SK-N-SH treated with all-trans-retinoic acid at 6 μM for 48 hours (cell line): ENCODE results near the gene ERVV-1.

Experiments
- ATAC-seq: fragments of 200-7000 bp; cut with Tn5 transposase; 3 replicates; pipeline ENCODE4 v1.9.1; 2020; ENCODE audit warnings: mild to moderate bottlenecking, moderate library complexity
- ARNTL ChIP-seq: fragments of 450-650 bp; formaldehyde crosslinking; IDR thresholded peaks from 2 replicates; pipeline ENCODE4 v1.5.0; 2020; ENCODE audit warnings: low read depth, mild to moderate bottlenecking, moderate library complexity, borderline replicate concordance
- BACH2 ChIP-seq: fragments of 250-450 bp; sonication (Bioruptor Pico); IDR thresholded peaks from 2 replicates; pipeline ENCODE4 v1.9.0; 2021; ENCODE audit warnings: mild to moderate bottlenecking, borderline replicate concordance
- CSDC2 ChIP-seq: fragments of 250-450 bp; sonication (Bioruptor Pico); IDR thresholded peaks from 2 replicates; pipeline ENCODE4 v1.5.0; 2020; ENCODE audit warnings: mild to moderate bottlenecking, moderate library complexity
- CSRNP3 ChIP-seq: fragments of 250-450 bp; sonication (Bioruptor Pico); IDR thresholded peaks from 2 replicates; pipeline ENCODE4 v1.5.1; 2021; ENCODE audit warnings: mild to moderate bottlenecking, moderate library complexity
- ESRRG ChIP-seq: fragments of 250-450 bp; sonication (Bioruptor Pico); IDR thresholded peaks from 2 replicates; pipeline ENCODE4 v1.6.1; 2021; ENCODE audit warnings: mild to moderate bottlenecking
- GLIS3 ChIP-seq: fragments of 250-450 bp; sonication (Bioruptor Pico); IDR thresholded peaks from 2 replicates; pipeline ENCODE4 v1.5.0; 2020; ENCODE audit warnings: mild to moderate bottlenecking, moderate library complexity
- OSR1 ChIP-seq: fragments of 250-450 bp; sonication (Bioruptor Pico); IDR thresholded peaks from 2 replicates; pipeline ENCODE4 v1.8.0; 2022; ENCODE audit warnings: moderate library complexity, mild to moderate bottlenecking, inconsistent platforms
- PPARA ChIP-seq: fragments of 250-450 bp; sonication (Bioruptor Pico); IDR thresholded peaks from 2 replicates; pipeline ENCODE4 v1.5.0; 2020; ENCODE audit warnings: mild to moderate bottlenecking, borderline replicate concordance
- RARB ChIP-seq: fragments of 250-450 bp; sonication (Bioruptor Pico); IDR thresholded peaks from 2 replicates; pipeline ENCODE4 v1.8.0; 2021; ENCODE audit warnings: mild to moderate bottlenecking, moderate library complexity
- SNAI2 ChIP-seq: fragments of 250-450 bp; sonication (Bioruptor Pico); IDR thresholded peaks from 2 replicates; pipeline ENCODE4 v1.5.0; 2020; ENCODE audit warnings: mild to moderate bottlenecking, moderate library complexity
- TCF4 ChIP-seq: fragments of 250-450 bp; sonication (Bioruptor Pico); IDR thresholded peaks from 2 replicates; pipeline ENCODE4 v1.8.0; 2021; ENCODE audit warnings: mild to moderate bottlenecking, moderate library complexity, borderline replicate concordance
- TOX ChIP-seq: fragments of 250-450 bp; sonication (Bioruptor Pico); IDR thresholded peaks from 2 replicates; pipeline ENCODE4 v1.8.0; 2021; ENCODE audit warnings: mild to moderate bottlenecking, moderate library complexity, borderline replicate concordance
- TSHZ2 ChIP-seq: fragments of 250-450 bp; sonication (Bioruptor Pico); IDR thresholded peaks from 2 replicates; pipeline ENCODE4 v1.5.0; 2020; ENCODE audit warnings: mild to moderate bottlenecking, moderate library complexity
- ZC3H10 ChIP-seq: fragments of 250-450 bp; sonication (Bioruptor Pico); IDR thresholded peaks from 2 replicates; pipeline ENCODE4 v1.5.1; 2021; ENCODE audit warnings: mild to moderate bottlenecking, moderate library complexity
- ZFP3 ChIP-seq: fragments of 250-450 bp; sonication (Bioruptor Pico); IDR thresholded peaks from 2 replicates; pipeline ENCODE4 v1.5.0; 2020; ENCODE audit warnings: mild to moderate bottlenecking, moderate library complexity
- ZFP30 ChIP-seq: fragments of 450-650 bp; formaldehyde crosslinking; IDR thresholded peaks from 2 replicates; pipeline ENCODE4 v1.5.0; 2022; ENCODE audit warnings: mild to moderate bottlenecking, moderate library complexity
- ZNF565 ChIP-seq: fragments of 450-650 bp; formaldehyde crosslinking; conservative IDR thresholded peaks from 2 replicates; pipeline ENCODE4 v1.5.0; 2020; ENCODE audit warnings: low read depth, mild to moderate bottlenecking, moderate library complexity
- ZNF70 ChIP-seq: fragments of 450-650 bp; formaldehyde crosslinking; IDR thresholded peaks from 2 replicates; pipeline ENCODE4 v1.5.0; 2020; ENCODE audit warnings: mild to moderate bottlenecking, moderate library complexity
- ZNF8 ChIP-seq: fragments of 450-650 bp; formaldehyde crosslinking; IDR thresholded peaks from 2 replicates; pipeline ENCODE4 v1.5.0; 2020; ENCODE audit warnings: mild to moderate bottlenecking, moderate library complexity
- TF ChIP-seq, protein P1 (sequence below): fragments of 250-450 bp; sonication (Bioruptor Pico); IDR thresholded peaks from 2 replicates; pipeline ENCODE4 v1.8.0; 2020; ENCODE audit warnings: mild to moderate bottlenecking, moderate library complexity, borderline replicate concordance
- TF ChIP-seq, protein P2 (sequence below): fragments of 250-450 bp; sonication (Bioruptor Pico); IDR thresholded peaks from 2 replicates; pipeline ENCODE4 v1.5.1; 2020; ENCODE audit warnings: low read depth, mild to moderate bottlenecking, moderate library complexity

Gene ERVV-1

DNA sequence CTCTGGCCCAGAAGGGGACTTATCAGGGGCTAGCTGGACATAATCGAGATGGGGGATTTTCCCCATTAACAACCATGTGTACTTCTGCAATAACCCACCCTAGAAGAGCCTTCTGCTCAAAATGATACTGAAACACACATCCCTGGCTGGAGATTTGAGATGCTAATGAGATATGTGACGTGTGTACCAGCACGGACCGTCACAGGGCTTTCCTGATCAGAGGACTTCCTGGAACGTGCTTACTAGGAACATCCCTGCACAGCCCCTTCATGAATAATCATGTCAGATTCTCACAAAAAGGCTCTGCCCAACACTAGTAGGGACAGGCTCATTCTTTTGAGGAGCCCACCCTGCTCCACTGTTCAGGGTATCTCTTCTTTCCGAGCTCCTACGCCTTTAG is 6.5 kb upstream of the ERVV-1 start:
- TF ChIP-seq ZNF70 (CRISPR knock-in tag), result no peak
- no peak for TF ChIP-seq ARNTL (CRISPR knock-in tag)
- TF ChIP-seq, protein P1, sequence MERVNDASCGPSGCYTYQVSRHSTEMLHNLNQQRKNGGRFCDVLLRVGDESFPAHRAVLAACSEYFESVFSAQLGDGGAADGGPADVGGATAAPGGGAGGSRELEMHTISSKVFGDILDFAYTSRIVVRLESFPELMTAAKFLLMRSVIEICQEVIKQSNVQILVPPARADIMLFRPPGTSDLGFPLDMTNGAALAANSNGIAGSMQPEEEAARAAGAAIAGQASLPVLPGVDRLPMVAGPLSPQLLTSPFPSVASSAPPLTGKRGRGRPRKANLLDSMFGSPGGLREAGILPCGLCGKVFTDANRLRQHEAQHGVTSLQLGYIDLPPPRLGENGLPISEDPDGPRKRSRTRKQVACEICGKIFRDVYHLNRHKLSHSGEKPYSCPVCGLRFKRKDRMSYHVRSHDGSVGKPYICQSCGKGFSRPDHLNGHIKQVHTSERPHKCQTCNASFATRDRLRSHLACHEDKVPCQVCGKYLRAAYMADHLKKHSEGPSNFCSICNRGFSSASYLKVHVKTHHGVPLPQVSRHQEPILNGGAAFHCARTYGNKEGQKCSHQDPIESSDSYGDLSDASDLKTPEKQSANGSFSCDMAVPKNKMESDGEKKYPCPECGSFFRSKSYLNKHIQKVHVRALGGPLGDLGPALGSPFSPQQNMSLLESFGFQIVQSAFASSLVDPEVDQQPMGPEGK (CRISPR knock-in tag), result no peak
- no peak for TF ChIP-seq RARB (CRISPR knock-in tag)
- no peak for TF ChIP-seq ZC3H10 (CRISPR knock-in tag)
- TF ChIP-seq CSRNP3 (CRISPR knock-in tag), result no peak
- no peak for TF ChIP-seq GLIS3 (CRISPR knock-in tag)
- no peak for ATAC-seq

GRCh38 chr19:53007606-53008005 is 6.1 kb upstream of the ERVV-1 start:
- no peak for ATAC-seq
- TF ChIP-seq ZFP30 (CRISPR knock-in tag), result no peak
- TF ChIP-seq ZNF8 (CRISPR knock-in tag), result no peak
- TF ChIP-seq TOX, result no peak

DNA sequence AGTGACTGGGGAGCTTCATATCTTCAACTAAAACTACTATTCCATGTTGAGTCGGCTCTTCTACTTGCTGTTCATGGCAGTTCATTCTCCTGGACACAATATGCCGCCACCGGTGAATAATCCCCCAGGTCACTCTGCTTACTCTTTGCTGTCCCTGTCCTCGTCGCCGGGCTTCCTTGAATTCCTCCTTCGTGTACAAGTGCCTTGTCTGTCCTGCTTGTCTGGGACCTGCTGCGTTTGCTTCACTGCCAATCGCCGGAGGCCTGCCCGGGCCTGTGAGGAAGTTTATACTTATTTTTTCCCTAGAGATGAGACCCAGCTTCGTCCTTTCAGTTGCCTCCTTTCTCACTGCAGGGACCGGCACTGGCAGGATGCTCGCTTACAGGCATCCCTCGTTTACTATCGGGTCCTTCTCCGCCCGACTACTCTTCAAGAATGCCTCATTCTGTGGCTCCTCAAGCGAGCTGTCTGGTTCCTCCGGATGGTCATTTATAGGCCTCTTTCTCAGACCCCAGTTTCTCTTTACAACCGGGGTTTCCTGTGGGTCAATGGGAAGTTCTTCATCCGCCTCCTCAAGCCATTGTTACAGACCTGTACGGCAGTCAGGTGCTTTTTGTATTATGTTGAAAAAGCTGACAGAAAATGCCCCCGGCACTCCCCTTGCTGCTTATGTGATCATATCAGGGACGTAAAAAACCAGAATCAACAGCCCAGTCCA is 5.5 kb upstream of the ERVV-1 start:
- no peak for ATAC-seq
- TF ChIP-seq, protein P1 (CRISPR knock-in tag), result no peak
- TF ChIP-seq ZFP30 (CRISPR knock-in tag), result no peak
- TF ChIP-seq TCF4 (CRISPR knock-in tag), result no peak
- TF ChIP-seq ZC3H10 (CRISPR knock-in tag), result no peak
- no peak for TF ChIP-seq GLIS3 (CRISPR knock-in tag)
- no peak for TF ChIP-seq ZNF8 (CRISPR knock-in tag)
- no peak for TF ChIP-seq ESRRG (CRISPR knock-in tag)
- no peak for TF ChIP-seq ARNTL (CRISPR knock-in tag)
- TF ChIP-seq CSDC2 (CRISPR knock-in tag), result no peak
- no peak for TF ChIP-seq RARB (CRISPR knock-in tag)
- TF ChIP-seq CSRNP3 (CRISPR knock-in tag), result no peak
- no peak for TF ChIP-seq SNAI2 (CRISPR knock-in tag)
- TF ChIP-seq ZNF70 (CRISPR knock-in tag), result no peak
- TF ChIP-seq PPARA, result no peak
- TF ChIP-seq BACH2 (CRISPR knock-in tag), result no peak
- TF ChIP-seq ZNF565, result no peak
- TF ChIP-seq, protein P2, sequence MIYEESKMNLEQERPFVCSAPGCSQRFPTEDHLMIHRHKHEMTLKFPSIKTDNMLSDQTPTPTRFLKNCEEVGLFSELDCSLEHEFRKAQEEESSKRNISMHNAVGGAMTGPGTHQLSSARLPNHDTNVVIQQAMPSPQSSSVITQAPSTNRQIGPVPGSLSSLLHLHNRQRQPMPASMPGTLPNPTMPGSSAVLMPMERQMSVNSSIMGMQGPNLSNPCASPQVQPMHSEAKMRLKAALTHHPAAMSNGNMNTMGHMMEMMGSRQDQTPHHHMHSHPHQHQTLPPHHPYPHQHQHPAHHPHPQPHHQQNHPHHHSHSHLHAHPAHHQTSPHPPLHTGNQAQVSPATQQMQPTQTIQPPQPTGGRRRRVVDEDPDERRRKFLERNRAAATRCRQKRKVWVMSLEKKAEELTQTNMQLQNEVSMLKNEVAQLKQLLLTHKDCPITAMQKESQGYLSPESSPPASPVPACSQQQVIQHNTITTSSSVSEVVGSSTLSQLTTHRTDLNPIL, result no peak
- TF ChIP-seq ZFP3 (CRISPR knock-in tag), result no peak

DNA sequence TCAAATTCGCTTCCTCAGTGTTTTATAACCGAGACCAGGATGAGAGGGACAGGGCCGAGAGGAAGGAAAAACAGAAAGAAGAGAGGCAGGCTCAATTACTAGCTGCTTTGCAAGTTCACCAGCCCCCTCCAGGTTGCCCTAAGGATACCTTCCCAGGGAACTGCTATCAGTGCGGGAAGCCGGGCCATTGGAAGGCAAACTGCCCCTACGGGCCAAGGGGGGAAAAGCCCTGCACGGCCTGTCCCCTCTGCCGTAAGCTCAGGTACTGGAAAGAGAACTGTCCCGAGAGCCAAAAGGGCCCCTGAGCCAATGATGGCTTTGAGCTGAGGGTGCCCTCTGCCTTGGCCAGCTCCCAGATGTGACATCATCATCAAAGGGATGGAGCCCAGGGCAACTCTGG is 3.2 kb upstream of the ERVV-1 start:
- ATAC-seq, result no peak
- TF ChIP-seq CSDC2 (CRISPR knock-in tag) (no peak), GLIS3 (CRISPR knock-in tag) (no peak), ZC3H10 (CRISPR knock-in tag) (no peak), SNAI2 (CRISPR knock-in tag) (no peak), ZNF565 (no peak), TSHZ2 (no peak), ZFP30 (CRISPR knock-in tag) (no peak), ESRRG (CRISPR knock-in tag) (no peak), OSR1 (CRISPR knock-in tag) (no peak), ZFP3 (CRISPR knock-in tag) (no peak), TOX (no peak)
- TF ChIP-seq, protein P1 (CRISPR knock-in tag), result no peak
